RCC 7860 (cell line): Measurements from ENCODE around the gene CBX4.

Experiments used
- DNase-seq: peaks from one replicate; pipeline ENCODE4 v3.0.0-alpha.2; 2015; ENCODE audit warnings: low spot score
- FAIRE-seq: peaks from 2 replicates; lab custom pipeline; 2012; peaks lifted over from hg19 to GRCh38; lab: Jason Lieb, UNC

The CBX4 gene

GRCh38 chr17:79842656-79843473 is 3.6 kb upstream of the CBX4 start:
- FAIRE-seq, result no peak
- no peak for DNase-seq

GRCh38 chr17:79842136-79842655 is 3.0 kb upstream of the CBX4 start:
- DNase-seq (no peak), FAIRE-seq (no peak)

GRCh38 chr17:79841369-79842135 is 2.3 kb upstream of the CBX4 start:
- DNase-seq, result no peak
- FAIRE-seq, result no peak

GRCh38 chr17:79840989-79841286 is 1.7 kb upstream of the CBX4 start:
- FAIRE-seq, result no peak

GRCh38 chr17:79840269-79840988 is 1.2 kb upstream of the CBX4 start:
- DNase-seq, result no peak

More at GRCh38 chr17:79840989-79841286, 1.7 kb upstream of the CBX4 start:
- DNase-seq, result no peak

GRCh38 chr17:79838522-79839274 is 542 bp downstream of the CBX4 start:
- FAIRE-seq (no peak), DNase-seq (peak; percentile 35)

More at GRCh38 chr17:79840269-79840988, 1.2 kb upstream of the CBX4 start:
- FAIRE-seq, result no peak

GRCh38 chr17:79837888-79838521 is 1.2 kb downstream of the CBX4 start:
- FAIRE-seq, result no peak
- DNase-seq, result no peak

- peak; percentile 47 for DNase-seq
- FAIRE-seq, result no peak
Observed at GRCh38 chr17:79836972-79837887, 2.0 kb downstream of the CBX4 start.

- no peak for DNase-seq
- no peak for FAIRE-seq
Observed at GRCh38 chr17:79836510-79836971, 2.7 kb downstream of the CBX4 start.

- DNase-seq (no peak), FAIRE-seq (no peak)
Observed at GRCh38 chr17:79835953-79836509, 3.2 kb downstream of the CBX4 start.

GRCh38 chr17:79835470-79835899 is 3.8 kb downstream of the CBX4 start:
- no peak for FAIRE-seq
- no peak for DNase-seq

- no peak for FAIRE-seq
- DNase-seq, result no peak
Observed at GRCh38 chr17:79834565-79835469, 4.4 kb downstream of the CBX4 start.

GRCh38 chr17:79833744-79834564 is 5.3 kb downstream of the CBX4 start:
- FAIRE-seq (no peak), DNase-seq (no peak)

- no peak for DNase-seq
- no peak for FAIRE-seq
Observed at GRCh38 chr17:79833110-79833450, 6.2 kb downstream of the CBX4 start.

- no peak for FAIRE-seq
- DNase-seq, result peak; percentile 45
Observed at GRCh38 chr17:79832218-79833109, 6.8 kb downstream of the CBX4 start.
